ENCODE data around the gene IWS1.
"Not testable (repeated sequence)": the region's sequence is repeated elsewhere in the genome, so short reads cannot be mapped to it uniquely, and the experiment has no call there.

IWS1 gene

DNA sequence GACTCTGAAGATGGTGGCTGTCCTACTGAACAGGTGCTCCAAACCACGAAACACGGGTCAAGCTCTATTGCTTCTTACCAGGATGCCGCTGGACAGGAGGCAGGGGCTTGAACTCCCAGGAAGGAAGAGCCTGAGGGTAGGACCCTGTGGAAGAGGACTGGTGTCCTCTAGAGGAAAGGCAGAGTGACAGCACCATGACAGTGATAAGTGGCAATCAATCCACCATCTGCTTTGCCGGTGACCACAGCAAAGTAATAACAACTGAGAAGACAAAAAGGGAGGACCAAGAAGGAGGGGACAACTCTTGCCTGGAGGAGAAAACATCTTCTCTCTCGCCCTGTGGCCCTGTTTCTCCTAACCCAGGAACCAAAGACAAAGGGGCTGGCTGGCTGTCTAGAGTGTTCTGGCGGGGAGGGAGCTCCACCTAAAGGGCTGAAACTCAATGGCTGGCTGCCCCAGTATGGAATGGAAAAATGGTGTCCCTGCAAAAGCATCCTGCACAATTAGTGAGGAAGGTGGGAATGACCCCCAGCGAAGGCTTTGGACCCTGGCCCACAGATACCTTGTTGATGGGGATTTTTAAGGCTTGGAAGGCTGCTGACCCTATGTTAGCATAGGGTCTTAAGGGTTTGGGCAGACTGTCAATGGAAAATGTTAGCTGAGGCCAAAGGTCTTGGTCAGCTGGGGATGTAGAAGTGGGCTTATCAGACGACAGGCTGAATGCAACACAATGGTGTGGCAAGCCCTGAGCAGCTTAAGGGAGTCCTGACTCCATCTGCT lies 72.7 kb downstream of the IWS1 start:
- DNase-seq (ENCODE audit: low read depth) = no peak

DNA sequence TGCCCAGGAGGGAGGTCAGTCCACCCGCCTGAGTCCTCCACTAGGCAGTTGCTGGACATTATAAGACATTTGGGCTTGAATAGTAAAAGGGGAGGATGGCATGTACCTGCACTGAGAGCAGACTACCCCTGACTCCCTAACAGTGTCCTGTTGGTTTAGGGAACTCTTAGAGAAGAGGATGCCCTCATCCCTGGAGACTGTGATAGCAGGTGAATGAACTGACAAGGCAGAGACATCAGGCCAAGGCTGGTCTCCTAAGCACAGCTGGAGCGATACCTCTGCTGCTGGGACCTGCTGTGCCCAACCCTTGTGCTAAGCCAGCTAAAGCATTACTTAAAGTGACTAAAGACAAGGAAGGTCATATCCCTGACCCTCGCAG lies 73.3 kb downstream of the IWS1 start:
- no peak for DNase-seq (ENCODE audit: low read depth)

DNA sequence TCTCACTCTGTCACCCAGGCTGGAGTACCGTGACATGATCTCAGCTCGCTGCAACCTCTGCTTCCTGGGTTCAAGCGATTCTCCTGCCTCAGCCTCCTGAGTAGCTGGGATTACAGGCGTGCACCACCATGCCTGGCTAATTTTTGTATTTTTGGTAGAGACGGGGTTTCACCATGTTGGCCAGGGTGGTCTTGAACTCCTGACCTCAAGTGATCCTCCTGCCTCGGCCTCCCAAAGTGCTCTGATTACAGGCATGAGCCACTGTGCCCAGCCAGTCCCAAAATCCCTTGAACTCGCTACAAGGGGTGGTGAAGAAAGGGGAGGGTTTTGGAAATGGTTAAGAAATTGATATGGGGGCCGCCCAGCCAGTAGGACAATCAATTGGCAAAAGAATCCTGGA lies 73.9 kb downstream of the IWS1 start:
- not testable (repeated sequence) for DNase-seq (ENCODE audit: low read depth)

DNA sequence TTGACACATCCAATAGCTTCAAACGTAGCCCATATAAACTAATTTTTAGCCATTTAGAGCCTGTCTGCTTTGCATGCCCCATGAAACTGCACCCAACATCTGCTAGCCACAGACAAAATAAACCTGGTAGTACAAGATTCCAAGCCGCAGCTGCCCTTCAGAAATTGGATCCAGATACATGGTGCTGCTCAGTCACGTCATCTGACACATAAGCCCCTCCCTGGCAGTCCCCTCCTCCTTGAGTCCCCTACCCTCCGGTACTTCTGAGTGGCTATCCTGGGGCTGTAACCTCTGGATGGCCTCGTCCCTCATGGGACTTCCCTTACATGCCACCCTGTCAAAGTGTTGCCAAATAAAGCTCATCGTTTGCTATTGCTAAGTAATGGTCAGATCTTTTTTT lies 74.3 kb downstream of the IWS1 start:
- no peak for DNase-seq (ENCODE audit: low read depth)

DNA sequence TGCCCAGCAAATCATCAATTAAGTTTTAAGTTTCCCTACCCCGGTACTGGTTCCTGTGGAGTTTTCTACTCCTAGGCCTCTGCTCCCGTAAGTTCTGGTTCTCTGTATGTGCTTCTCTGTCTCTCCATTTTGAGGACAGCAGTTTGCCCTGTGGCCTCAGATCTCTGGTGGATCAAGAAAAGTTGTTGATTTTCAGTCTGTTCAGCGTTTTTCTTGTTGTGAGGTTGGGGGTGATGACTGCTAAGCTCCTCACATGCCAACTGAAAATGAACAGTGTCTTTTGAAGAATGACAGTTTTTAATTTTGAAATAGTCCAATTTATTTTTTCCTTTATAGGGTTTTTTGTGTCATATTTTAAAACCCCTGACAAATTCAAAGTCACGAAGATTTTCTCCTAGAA lies 76.4 kb downstream of the IWS1 start:
- DNase-seq (ENCODE audit: low read depth) = no peak

DNA sequence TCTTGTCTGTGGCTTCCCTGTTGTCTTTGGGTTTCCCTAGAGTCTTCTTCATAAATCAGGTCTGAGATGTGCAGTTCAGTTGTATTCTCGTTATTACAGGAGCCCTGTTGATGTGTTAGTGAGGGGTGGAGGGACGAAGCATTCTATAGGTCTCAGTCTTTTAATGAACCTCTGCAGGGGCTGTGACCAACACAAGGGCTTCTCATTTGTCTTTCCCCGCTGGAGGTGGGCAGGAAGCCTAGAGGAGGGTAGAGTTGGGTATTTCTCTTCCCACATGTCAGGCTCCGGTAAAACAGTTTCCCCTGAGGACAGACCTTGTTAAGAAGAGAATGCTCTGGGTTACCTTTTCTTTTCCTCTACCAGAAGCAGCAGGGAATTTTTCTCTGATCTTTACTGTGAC lies 76.9 kb downstream of the IWS1 start:
- DNase-seq (ENCODE audit: low read depth) = no peak

DNA sequence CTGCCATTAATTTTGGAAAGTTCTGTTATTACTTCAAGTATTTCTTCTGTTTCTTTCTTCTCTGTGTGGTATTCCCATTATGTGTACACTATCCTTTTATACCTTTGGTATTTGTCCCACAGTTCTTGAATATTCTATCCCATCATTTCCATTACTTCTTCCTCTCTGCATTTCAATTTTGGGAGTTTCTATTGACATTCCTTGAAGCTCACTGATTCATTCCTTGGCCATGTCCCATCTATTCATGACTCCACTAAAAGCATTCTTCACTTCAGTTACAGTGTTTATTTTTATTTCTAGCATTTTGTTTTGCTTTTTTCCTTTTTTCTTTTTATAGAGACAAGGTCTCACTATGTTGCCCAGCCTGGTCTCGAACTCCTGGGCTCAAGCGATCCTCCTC lies 77.8 kb downstream of the IWS1 start:
- DNase-seq (ENCODE audit: low read depth) = no peak

DNA sequence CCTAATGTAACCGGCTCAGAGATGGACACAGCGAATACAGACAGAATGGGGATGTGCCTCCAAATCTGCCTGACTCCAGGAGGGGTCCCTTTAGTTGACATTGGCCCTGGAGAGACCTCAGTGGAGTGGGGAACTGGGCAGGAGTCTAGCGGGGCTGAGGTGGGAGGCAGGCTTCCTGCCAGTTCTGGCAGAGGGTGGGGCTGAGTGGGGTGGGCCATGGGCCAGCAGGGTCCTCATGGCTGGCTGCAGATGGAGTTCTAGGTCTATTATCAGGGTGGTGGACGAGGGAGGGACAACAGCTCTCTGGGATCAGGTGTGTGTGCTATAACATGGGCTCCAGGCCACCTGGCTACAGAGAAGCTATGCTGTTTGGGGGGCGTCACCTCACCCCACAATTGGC lies 86.9 kb downstream of the IWS1 start:
- DNase-seq (ENCODE audit: low read depth) = no peak

DNA sequence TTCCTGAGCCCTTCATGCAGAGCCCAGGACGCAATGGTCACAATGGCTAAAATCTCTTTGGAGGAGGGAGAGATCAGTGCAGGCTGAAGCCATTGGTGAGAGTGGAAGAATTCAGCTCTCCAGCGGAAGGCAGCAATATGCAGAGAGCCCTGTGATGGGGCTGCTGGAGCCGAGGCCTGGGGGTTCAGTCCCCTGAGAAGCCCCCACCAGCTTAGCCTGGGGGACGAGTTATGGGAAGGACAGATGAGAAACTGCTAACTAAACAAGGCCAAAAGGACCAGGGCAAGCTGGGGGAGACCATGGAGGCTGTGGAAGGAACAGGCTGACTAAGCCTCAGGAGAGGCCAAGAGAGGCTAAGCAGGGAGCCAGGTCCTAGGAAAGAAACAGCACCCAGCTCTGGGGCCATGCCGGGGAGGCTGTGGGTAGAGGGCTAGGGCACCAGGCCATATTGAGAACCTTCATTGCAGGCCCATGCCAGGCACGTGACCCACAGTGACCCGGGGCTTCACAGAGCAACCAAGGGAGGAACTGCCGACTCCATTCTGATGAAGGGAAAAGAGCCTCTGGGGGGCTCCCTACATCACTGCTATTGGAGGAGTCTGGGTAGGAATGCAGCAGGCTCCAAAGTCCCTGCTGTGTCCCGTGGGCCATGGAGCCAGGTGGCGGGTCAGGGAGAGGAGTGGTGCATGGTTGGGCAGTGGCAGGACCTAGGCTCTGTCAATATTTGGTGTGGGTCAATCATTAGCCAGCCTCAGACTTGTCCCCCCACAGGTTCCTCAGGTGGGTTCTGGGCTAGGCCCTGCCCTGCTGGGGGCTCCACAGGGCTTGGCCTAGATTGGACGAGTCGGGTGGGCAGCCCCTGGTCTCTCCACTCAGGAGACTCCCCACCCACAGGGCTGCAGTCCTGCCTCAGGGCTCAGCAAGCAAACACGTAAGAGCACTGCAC lies 88.2 kb downstream of the IWS1 start:
- DNase-seq (ENCODE audit: low read depth) = no peak

DNA sequence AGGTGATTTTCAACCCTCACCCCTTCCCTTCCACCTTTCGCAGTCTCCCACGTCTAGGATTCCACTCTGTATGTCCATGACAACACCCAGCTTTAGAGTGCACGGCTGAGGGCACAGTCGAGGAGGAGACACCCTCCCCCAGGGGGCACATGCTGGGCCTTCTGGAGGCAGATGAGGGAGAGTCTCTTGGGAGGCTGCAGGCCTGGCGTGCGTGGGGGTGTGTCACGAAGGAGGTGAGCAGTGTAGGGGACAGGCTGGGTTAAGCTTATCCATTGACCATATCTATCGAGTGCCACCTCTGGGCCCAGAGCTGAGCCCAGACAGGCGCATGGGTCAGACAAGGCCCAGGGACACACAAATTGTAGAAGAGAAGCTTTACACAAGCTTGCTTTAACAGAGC lies 89.2 kb downstream of the IWS1 start:
- DNase-seq (ENCODE audit: low read depth) = no peak

DNA sequence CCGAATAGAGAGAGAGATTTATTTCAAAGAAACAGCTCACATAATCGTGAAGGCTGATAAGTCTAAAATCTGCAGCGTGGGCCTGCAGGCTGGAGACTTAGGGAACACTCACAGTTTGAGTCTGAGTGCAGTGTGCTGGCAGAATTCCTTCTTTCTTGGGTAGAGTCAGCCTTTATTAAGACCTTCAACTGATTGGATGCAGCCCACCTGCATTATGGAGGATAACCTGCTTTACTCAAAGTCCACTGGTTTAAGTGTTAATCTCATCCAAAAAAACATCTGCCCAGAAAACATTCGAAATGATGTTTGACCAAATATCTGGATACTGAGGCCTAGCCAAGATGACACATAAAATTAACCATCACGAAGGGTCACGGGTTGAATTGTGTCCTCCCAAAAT lies 91.8 kb downstream of the IWS1 start:
- no peak for DNase-seq (ENCODE audit: low read depth)

DNA sequence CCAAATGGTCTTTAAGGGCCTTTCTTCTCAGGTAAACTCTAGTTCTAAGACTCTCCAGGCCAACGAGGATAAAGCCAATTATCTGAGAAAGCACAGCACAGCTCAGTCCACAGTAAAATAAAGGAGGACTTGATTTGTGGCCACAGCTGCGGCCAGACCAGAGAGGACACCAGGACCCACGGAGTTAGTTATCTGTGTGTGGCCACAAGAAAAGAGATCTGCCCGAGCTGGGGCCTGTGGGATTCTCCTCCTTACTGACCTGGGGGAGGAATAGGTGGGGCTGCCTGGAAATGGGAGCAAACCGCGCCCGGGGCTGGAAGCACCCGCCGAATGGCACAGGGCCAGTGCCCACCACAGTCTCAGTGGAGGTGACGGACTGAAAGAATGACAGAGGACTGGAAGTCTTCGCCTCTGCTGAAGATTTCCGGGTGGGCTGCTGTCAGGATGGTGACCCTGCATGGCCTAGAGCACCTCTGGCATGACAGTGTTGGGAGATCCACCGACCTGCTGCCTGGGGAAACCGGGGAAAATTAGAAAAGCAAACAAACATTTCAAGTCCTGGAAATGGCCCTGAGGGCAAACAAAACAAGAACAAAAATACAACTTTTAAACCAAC lies 94.8 kb downstream of the IWS1 start:
- DNase-seq (ENCODE audit: low read depth) = no peak

Measured in stimulated activated CD4-positive, alpha-beta T cell treated with anti-CD3 and anti-CD28 coated beads, Interleukin-2, amount 100 ng/mL, for 4 hours (primary cell).